HG03045 (cell line): ENCODE data around the gene DNAH9.

Source experiments
- ATAC-seq: cut with Tn5 transposase; IDR thresholded peaks from one replicate; pipeline ENCODE4 v1.9.1; 2021; ENCODE audit warnings: mild to moderate bottlenecking, moderate library complexity; ENCODE audit not compliant: unreplicated experiment

DNAH9 gene, protein sequence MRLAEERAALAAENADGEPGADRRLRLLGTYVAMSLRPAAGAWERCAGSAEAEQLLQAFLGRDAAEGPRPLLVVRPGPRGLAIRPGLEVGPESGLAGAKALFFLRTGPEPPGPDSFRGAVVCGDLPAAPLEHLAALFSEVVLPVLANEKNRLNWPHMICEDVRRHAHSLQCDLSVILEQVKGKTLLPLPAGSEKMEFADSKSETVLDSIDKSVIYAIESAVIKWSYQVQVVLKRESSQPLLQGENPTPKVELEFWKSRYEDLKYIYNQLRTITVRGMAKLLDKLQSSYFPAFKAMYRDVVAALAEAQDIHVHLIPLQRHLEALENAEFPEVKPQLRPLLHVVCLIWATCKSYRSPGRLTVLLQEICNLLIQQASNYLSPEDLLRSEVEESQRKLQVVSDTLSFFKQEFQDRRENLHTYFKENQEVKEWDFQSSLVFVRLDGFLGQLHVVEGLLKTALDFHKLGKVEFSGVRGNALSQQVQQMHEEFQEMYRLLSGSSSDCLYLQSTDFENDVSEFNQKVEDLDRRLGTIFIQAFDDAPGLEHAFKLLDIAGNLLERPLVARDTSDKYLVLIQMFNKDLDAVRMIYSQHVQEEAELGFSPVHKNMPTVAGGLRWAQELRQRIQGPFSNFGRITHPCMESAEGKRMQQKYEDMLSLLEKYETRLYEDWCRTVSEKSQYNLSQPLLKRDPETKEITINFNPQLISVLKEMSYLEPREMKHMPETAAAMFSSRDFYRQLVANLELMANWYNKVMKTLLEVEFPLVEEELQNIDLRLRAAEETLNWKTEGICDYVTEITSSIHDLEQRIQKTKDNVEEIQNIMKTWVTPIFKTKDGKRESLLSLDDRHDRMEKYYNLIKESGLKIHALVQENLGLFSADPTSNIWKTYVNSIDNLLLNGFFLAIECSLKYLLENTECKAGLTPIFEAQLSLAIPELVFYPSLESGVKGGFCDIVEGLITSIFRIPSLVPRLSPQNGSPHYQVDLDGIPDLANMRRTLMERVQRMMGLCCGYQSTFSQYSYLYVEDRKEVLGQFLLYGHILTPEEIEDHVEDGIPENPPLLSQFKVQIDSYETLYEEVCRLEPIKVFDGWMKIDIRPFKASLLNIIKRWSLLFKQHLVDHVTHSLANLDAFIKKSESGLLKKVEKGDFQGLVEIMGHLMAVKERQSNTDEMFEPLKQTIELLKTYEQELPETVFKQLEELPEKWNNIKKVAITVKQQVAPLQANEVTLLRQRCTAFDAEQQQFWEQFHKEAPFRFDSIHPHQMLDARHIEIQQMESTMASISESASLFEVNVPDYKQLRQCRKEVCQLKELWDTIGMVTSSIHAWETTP (N-terminal part only)

DNA sequence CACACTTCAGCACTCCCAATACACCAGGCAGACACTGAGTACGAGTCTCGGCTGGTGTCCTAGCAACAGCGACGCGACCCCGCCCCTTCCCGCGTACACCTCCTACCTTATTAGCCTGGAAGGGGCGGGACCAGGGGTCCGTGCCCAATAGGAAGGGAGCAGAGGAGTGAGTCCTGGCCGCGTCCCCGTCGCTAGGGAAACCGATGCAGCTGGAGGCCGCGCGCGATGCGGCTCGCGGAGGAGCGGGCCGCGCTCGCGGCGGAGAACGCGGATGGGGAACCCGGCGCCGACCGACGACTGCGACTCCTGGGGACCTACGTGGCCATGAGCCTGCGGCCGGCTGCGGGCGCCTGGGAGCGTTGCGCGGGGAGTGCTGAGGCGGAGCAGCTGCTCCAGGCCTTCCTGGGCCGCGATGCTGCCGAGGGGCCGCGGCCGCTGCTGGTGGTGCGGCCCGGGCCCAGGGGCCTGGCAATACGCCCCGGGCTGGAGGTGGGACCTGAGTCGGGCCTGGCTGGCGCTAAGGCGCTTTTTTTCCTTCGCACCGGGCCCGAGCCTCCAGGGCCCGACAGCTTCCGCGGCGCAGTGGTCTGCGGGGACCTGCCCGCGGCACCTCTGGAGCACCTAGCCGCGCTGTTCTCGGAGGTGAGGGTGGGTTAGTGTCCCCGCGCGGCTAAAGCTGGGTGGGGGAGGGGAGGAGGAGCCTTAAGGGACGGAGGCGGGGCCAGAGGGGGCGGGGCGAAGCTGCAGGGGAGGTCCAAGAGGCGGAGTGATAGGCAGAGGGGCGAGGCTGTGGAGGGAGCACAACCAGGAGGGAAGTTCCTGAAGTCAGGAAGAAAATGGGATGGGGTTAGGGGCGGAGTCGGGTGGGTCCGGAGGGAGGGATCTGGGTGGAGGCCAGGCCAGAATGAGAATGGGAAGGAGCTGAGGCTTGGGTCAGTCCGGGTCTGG, at the start of gene DNAH9:
TSS of gene DNAH9 (plus strand) at position 197 of the 948 bp plus-strand sequence. CDS start at position 226, 29 bp downstream.
- no peak for ATAC-seq

DNA sequence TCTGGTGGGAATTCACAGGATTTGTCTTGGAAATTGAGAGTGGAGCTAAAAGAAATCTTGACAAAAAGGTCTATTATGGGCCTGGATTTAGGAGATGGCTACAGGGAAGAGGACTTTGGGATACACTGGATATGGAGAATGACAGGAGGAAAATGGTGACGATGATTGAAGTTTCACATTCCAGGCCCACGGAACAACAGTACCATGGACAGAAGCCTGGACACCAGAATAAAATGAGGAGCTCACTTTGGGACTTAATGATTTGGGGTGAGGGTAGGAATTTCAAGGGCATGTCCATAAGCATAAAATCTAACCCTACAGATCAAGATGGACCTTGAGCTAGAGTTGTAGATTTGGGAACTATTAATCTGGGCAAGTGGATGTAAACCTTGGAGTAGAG, 47.8 kb upstream of the DNAH9 start:
- no peak for ATAC-seq

DNA sequence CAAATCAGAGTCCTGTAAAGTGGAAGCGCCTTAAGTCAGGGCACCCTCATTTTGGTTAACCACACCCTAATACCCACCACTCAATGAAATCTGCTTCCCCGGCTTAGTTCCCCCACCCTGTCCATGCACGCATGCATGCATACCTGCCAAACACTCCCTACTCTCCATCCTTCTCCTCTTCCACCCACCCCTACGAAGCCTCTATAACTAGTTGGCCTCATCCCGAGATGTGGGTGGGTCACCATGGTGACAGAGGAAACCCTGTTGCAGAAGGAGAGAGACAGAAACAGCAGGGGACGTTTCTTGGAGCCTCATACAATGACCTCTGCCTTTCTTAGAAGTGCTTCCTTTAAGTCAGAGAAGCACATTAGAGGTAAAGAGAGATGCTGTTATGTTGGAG, 46.8 kb upstream of the DNAH9 start:
- no peak for ATAC-seq

DNA sequence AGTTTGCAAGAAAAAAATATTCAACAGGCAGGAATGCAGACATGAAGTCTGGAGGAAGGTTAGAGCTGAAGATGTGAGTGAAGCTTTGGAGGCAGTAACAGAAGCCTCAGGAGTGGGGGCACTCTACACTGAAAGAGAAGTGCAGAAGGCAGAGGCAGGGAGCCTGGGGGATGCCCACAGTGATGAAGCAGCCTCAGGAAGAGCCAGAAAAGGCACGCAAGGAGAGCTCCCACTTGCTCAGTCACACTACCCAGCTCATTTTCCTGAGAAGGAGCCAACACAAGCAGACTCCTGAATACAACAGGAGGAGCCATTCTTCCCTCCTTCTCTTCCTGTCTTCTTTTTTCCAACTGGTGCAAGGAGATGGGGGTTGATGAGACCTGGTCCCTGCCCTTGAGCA, 45.1 kb upstream of the DNAH9 start:
- no peak for ATAC-seq

DNA sequence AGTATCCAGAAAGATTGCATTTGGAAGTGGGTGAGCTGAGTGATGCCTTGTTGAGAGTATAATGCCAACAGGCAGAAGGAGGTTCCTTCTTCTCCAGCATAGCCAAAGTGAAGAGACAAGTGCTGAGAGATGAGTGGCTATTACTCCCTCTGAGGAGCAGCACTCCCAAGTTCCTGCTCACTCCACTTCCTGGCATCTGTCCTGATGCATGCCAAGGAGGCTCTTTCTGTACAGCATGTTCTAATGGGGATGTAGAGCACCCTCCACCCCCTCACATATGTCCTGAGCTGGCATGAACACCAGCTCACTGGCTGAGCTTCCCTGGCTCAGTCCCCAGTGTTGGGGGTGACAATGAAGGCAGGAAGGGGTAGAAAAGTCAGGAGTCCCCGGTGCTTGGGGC, 44.2 kb upstream of the DNAH9 start:
- no peak for ATAC-seq

DNA sequence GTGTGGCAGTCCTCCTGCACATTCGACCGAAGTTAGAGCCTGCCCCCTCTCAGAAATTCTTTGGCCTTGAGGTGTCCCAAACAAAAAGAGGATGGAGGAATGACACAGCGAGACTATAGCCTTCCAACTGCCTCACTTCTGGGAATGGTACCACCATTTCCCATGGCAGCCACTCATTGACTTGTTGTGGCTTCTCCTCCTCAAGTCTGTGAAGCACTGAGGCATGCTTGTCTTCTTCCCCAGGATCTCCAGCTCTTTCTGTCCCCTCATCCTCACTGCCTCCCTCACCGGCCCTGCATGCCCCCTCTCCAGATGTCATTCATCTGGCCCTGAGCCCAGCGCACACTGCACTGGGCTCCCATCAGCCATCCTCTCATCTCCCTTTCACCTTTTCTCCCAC, 43.7 kb upstream of the DNAH9 start:
- ATAC-seq, result no peak

DNA sequence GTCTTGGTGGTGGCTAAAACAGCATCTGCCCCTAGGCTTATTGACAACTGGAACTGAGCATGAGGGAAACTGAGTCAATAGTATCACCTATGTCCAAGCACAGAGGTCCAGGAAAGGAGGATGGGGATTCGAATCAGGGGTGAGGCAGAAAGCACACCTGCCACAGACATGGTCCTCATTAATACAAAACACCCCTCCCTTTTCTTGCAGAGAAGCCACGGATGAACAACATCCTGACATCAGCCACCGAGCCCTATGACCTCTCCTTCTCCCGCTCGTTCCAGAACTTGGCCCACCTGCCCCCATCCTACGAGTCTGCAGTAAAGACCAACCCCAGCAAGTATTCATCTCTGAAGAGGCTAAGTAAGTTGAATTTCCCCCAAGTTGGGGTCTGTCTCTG, 42.7 kb upstream of the DNAH9 start:
- ATAC-seq, result no peak

DNA sequence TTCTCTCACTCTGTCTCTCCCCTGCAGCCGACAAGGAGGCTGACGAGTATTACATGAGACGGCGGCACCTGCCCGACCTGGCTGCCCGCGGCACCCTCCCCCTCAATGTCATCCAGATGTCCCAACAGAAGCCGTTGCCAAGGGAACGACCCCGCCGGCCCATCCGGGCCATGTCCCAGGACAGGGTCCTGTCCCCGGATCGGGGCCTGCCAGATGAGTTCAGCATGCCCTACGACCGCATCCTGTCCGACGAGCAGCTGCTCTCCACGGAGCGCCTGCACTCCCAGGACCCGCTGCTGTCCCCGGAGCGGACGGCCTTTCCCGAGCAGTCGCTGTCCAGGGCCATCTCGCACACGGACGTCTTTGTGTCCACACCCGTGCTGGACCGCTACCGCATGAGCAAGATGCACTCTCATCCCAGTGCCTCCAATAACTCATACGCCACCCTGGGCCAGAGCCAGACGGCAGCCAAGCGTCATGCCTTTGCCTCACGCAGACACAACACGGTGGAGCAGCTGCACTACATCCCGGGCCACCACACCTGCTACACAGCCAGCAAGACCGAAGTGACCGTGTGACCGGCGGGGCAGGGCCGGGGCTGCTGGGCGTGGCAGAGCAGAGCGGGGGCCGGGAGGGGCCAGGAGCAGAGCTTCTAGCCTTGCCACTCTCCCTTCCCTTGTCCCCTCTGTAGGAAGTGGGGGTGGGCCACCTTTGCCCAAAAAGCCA, 40.4 kb upstream of the DNAH9 start:
- ATAC-seq, result no peak

DNA sequence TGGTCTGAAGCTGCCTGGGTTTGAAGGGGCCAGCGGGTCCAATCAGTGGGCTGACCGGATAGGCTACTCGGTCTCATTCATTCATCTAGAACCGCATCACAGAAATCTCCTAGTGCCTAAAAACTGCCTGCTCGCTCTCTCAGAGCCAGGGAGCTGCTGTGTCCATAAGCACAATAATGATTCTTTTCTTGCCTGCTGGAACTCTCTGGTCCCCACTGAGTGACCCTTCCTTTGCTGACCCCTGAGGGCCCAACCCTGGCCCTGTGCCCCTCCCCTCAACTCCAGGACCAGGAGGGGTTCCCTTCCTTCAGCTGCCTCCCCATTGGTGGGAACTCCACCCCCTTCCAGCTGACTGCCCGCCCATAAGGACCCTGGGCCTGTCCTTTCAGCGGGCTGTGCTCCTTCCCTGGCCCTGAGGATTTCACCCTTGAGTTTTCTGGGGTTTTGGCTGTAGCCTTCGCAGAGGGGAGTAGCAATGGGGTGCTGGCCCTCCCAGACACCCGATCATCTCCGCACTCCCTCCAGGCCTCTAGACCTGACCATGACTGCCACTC, 39.5 kb upstream of the DNAH9 start:
- ATAC-seq, result no peak

DNA sequence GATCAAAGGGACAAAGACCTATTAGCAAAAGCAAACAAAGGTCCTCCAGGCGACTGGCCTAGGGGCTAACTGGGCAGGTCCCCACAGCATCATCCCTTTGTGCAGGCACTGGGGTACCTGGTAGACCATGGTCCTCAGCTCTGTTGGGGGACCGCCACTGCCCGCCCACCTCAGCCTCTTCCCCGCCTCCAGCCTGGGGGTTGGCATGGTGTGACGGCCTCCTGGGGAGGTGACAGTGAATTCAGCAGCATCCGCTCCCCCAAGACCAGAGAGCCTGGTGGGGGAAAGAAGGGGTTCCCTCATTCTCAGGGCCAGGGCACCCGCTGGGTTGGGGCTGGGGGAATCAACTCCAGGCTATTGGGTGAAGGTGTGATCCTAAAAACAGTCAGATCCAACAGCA, 38.7 kb upstream of the DNAH9 start:
- ATAC-seq, result no peak

DNA sequence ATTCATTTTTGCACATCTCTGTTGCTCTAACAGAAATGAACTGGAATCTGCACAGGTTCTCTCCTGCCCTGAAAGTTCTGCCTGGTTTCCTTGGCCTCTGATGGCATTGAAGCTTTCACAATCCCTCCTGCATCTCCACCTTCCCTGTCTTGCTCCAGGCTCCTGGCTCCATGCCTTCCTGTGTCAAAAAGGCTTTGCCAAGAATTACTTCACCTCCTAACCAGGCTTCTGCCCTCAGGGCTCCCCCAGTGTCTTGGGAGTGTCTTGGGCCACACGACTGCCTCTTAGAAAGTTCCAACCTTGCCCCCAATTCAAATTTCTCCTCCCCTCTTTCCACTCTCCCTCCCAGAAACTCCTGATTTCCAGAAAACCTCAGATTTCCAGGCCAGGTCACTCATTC, 37.0 kb upstream of the DNAH9 start:
- no peak for ATAC-seq

DNA sequence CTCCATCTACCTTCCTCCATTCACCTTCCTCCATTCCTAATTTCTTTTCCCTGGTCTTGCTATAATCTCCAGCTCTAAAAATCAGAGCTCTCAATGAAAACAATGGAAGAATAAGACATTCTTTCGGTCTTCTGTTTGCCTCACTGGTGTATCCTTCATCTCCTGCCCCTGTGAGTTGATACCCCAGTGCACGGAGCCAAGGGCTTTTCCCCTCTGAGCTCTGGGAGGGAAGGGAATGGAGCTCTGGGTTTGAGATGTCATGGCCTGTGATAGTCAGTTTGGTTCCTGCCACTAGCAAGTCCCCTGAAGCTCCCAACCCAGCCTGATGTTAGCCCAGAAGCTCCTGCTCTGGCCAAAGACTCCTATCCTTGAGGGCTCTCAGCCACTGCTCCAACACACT, 36.6 kb upstream of the DNAH9 start:
- no peak for ATAC-seq

DNA sequence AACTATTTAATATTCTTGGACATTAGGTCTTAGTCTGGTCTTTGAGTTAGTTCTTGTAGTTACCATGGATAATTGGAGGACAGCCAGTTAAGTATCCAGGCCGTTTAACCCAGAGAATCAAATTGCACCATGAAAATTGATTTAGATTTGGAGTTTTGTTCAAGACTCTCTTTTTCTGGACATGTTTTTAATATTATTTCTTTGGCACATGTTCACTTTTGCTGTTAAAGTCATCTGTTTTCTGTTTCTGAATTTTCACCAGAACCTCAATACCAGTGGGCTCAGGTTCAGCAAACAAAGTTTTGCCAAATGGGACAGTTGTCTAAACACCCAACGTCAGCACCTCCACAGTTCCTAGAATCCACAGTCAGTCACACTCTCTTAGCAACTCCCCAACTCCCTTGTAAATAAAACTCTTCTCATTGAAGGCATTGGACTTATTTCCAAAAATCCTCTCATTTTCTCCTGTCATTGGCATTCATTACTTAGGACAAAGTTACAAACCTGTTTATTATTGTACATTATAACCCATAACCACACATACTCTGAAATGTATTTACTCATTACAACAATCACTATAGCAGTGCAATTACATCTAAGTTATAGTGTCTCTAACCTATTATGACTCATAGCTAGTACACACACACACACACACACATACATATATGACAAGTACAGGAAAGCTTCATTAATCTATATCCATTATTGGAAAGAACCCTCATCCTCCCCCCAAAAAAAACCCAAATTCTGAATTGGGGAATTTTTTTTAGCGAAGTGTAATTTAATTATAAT, 33.5 kb upstream of the DNAH9 start:
- no peak for ATAC-seq

DNA sequence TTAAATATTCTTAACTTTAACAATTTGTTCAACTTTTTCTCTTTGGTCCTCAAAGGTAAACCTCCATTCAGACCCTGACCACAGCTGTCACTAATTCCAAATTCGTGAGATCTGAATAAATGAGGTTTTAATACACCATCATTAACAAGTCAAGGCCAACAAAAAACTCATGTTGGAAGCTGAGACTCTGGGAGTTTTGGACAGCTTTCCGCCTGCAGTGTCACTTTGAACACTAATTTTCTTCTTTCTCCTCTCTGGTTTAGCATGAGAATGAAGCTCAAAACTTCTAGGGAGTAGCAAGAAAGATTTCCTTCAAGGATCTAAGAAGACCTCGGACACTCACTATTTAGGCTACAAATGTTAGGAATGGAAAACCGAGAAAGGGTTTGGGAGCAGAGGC, 32.7 kb upstream of the DNAH9 start:
- no peak for ATAC-seq

DNA sequence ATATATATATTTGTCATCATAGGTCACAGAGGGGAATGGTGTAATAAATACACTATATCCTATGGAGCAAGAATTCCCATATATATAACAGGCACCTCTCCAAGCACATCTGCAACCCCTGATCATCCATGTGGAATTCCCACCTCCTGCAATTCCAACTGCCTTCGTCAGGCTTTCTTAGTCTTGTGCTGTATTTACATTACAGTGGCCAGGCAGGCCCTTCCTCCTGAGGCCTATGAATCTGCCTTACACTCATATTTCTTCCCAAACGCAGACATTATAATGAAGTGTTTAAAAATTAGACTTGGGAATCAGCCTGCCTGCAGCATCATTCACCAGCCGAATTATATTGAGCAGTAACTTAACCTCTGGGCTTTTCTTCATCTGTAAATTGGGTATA, 19.3 kb upstream of the DNAH9 start:
- ATAC-seq, result no peak

DNA sequence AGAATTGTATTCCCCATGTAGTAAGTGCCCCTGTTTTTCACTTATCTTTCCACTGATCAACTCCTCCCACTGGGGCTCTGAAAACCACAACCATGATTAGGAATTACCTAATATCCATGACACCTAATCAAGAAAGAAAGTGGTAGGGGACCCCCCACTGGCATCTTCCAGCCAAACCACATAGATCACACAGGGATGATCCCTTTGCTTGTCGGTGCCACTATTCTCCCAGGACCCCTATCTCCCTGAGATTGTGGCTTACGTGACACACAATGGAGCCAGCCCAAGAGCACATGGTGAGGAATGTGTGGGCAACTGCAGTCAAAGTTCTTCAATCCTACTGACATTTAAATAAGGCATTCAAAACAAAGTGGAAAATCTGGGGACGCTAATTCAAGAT, 17.6 kb upstream of the DNAH9 start:
- no peak for ATAC-seq

DNA sequence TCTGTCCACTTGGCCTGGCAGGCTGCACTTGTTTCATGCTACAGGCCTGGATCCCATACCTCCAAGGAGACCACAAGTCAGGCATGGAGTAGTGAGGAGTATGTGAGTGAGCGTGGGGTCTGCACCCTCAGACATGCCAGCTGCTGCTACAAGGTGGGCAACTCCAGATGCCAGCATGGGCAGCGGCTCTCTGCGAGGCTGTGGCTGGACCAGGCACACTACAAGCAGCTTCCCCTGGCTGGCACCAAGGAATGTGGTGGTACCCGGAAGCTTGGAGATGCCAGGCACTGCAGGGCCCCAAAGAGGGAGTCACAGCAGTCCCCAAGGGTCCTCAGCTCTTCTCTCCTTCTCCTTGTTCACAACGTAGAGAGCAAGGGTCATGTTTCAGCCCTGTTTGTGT, 16.1 kb upstream of the DNAH9 start:
- no peak for ATAC-seq

DNA sequence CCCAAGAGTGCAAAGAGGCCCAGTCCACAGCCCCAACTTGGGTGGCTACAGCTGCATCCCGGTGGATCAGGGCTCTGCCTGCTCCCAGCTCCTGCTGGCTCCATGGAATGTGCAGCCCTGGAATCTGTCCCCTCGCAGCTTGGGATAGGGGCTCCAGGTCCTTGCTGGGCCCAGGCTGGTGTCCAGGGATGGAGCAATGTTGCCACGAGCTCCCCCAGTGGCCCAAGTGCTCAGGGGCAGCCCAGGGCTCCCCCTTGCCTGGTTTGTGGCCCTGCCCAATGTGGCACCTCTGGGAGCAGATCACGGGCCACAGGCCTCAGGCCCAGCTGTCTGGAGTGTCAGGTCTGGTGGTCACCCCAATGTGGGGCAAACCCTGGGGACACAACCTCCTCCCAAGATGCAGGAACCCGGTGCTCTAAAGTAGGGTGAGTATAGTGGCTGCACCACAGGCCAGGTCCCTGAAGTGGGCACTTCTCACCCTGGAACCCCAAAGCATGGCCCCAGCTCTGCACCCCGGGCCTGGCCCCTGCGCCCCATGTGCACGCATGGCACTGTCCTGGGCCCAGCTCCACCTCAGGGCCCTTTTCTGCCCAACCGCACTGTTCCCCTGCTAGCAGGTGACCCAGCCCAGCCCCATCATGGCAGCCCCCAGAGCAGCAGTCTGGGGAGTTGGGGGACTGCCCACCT, 14.8 kb upstream of the DNAH9 start:
- no peak for ATAC-seq
